BLaER1 treated with 17β-estradiol and CSF1 and Interleukin-3, amounts not matched to agents 10 nM and 100 nM (cell line): ENCODE data around the gene SAMD3.
A peak's percentile ranks its signal among the peaks of the same experiment; 100 is the strongest.

Experiments used
- H3K27ac ChIP-seq, 11 experiments: shearing (Covaris generic); formaldehyde crosslinking; 2 replicates each; pipeline ENCODE4 v1.8.1; 2022
- H3K27me3 ChIP-seq, 11 experiments: shearing (Covaris generic); formaldehyde crosslinking; 2 replicates each; pipeline ENCODE4 v1.8.1; 2022
- H3K36me3 ChIP-seq, 11 experiments: shearing (Covaris generic); formaldehyde crosslinking; 2 replicates each; pipeline ENCODE4 v1.8.1; 2022
- H3K4me1 ChIP-seq, 10 experiments: shearing (Covaris generic); formaldehyde crosslinking; 2 replicates each; pipeline ENCODE4 v1.8.1; 2022
- H3K4me2 ChIP-seq, 11 experiments: shearing (Covaris generic); formaldehyde crosslinking; 2 replicates each; pipeline ENCODE4 v1.8.1; 2022
- H3K4me3 ChIP-seq, 10 experiments: shearing (Covaris generic); formaldehyde crosslinking; 2 replicates each; pipeline ENCODE4 v1.8.1; 2022
- H3K9ac ChIP-seq, 11 experiments: shearing (Covaris generic); formaldehyde crosslinking; 2 replicates each; pipeline ENCODE4 v1.8.1; 2022
- H3K9me3 ChIP-seq, 11 experiments: shearing (Covaris generic); formaldehyde crosslinking; replicated peaks in 1 of 11; 2 replicates each; pipeline ENCODE4 v1.8.1; 2022
- H4K20me1 ChIP-seq, 11 experiments: shearing (Covaris generic); formaldehyde crosslinking; 2 replicates each; pipeline ENCODE4 v1.8.1; 2022
- Cebpa-rat ChIP-seq, 11 experiments: shearing (Covaris generic); IDR thresholded peaks; 2 replicates each; pipeline ENCODE4 v1.8.1; 2022

Gene SAMD3

GRCh38 chr6:130136798-130137197, 86.0 kb downstream of the SAMD3 start:
- peaks cover 62 to 98% (median 77%) of the 10 kb centered on the region in 11 experiments for H3K36me3 ChIP-seq
- peaks cover 0 to 8% (median 0%) of the 10 kb centered on the region in 10 experiments; a peak in 3 of 20 replicates for H3K4me1 ChIP-seq
- no peak overlapping the region for H3K9ac ChIP-seq
- no peak overlapping the region for H3K4me3 ChIP-seq
- 0 out of 22 replicates have a peak, but pooled peaks cover 0 to 8% (median 0%) of the 10 kb centered on the region in 11 experiments for H4K20me1 ChIP-seq
- no peak for TF ChIP-seq Cebpa-rat (IDR thresholded peaks at IDR 0.05)
- no peaks in the 10 kb centered on the region for H3K27me3 ChIP-seq
- H3K27ac ChIP-seq = no peak overlapping the region
- H3K4me2 ChIP-seq = no peak overlapping the region
- H3K9me3 ChIP-seq = 0 out of 22 replicates have a peak, but pooled peaks cover 0 to 4% (median 0%) of the 10 kb centered on the region in 11 experiments

GRCh38 chr6:130134582-130134981, 88.2 kb downstream of the SAMD3 start:
- H3K4me3 ChIP-seq = no peak overlapping the region
- H3K4me1 ChIP-seq = no peaks in the 10 kb centered on the region
- no peaks in the 10 kb centered on the region for H3K27me3 ChIP-seq
- H3K9ac ChIP-seq = no peak overlapping the region
- H3K4me2 ChIP-seq = no peak overlapping the region
- H4K20me1 ChIP-seq = 0 out of 22 replicates have a peak, but pooled peaks cover 0 to 8% (median 0%) of the 10 kb centered on the region in 11 experiments
- H3K36me3 ChIP-seq = peaks cover 59 to 90% (median 66%) of the 10 kb centered on the region in 11 experiments
- no peak for TF ChIP-seq Cebpa-rat (IDR thresholded peaks at IDR 0.05)
- 0 out of 22 replicates have a peak, but pooled peaks cover 0 to 4% (median 0%) of the 10 kb centered on the region in 11 experiments for H3K9me3 ChIP-seq
- H3K27ac ChIP-seq = no peak overlapping the region

GRCh38 chr6:130132286-130132701, 90.5 kb downstream of the SAMD3 start:
- Histone ChIP-seq H4K20me1 (0 out of 22 replicates have a peak, but pooled peaks cover 0 to 8% (median 0%) of the 10 kb centered on the region in 11 experiments), H3K9ac (no peak overlapping the region), H3K27me3 (no peaks in the 10 kb centered on the region), H3K4me3 (no peak overlapping the region), H3K36me3 (peaks cover 39 to 81% (median 54%) of the 10 kb centered on the region in 11 experiments), H3K4me2 (no peak overlapping the region), H3K4me1 (peaks cover 0 to 11% (median 2%) of the 10 kb centered on the region in 10 experiments; a peak in 8 of 20 replicates), H3K27ac (no peak overlapping the region), H3K9me3 (0 out of 22 replicates have a peak, but pooled peaks cover 0 to 4% (median 0%) of the 10 kb centered on the region in 11 experiments)
- no peak for TF ChIP-seq Cebpa-rat (IDR thresholded peaks at IDR 0.05)

GRCh38 chr6:130129762-130130246, 92.9 kb downstream of the SAMD3 start:
- Histone ChIP-seq H3K36me3 (peaks cover 19 to 64% (median 40%) of the 10 kb centered on the region in 11 experiments), H3K27me3 (no peaks in the 10 kb centered on the region), H4K20me1 (0 out of 22 replicates have a peak, but pooled peaks cover 0 to 8% (median 0%) of the 10 kb centered on the region in 11 experiments), H3K4me2 (no peak overlapping the region), H3K27ac (no peak overlapping the region), H3K9me3 (no peaks in the 10 kb centered on the region), H3K9ac (no peak overlapping the region), H3K4me1 (peaks cover 0 to 11% (median 2%) of the 10 kb centered on the region in 10 experiments; a peak in 8 of 20 replicates), H3K4me3 (no peak overlapping the region)
- TF ChIP-seq Cebpa-rat (IDR thresholded peaks at IDR 0.05) = no peak

GRCh38 chr6:130128326-130128725, 94.4 kb downstream of the SAMD3 start:
- no peak overlapping the region for H3K27ac ChIP-seq
- no peaks in the 10 kb centered on the region for H3K9me3 ChIP-seq
- H3K36me3 ChIP-seq = peaks cover 20 to 61% (median 34%) of the 10 kb centered on the region in 11 experiments
- H3K4me3 ChIP-seq = no peak overlapping the region
- H3K9ac ChIP-seq = no peak overlapping the region
- H4K20me1 ChIP-seq = 0 out of 22 replicates have a peak, but pooled peaks cover 0 to 5% (median 0%) of the 10 kb centered on the region in 11 experiments
- H3K4me1 ChIP-seq = peaks cover 0 to 11% (median 2%) of the 10 kb centered on the region in 10 experiments; a peak in 8 of 20 replicates
- H3K27me3 ChIP-seq = no peaks in the 10 kb centered on the region
- peak overlapping the region in 5 of 11 experiments; percentile 2 to 48 (median 22); a peak in 6 of 22 replicates for H3K4me2 ChIP-seq
- no peak for TF ChIP-seq Cebpa-rat (IDR thresholded peaks at IDR 0.05)

GRCh38 chr6:130127195-130127594, 95.6 kb downstream of the SAMD3 start:
- Histone ChIP-seq H3K4me2 (no peak overlapping the region), H3K27ac (no peak overlapping the region), H3K9me3 (no peaks in the 10 kb centered on the region), H3K4me1 (peaks cover 0 to 11% (median 2%) of the 10 kb centered on the region in 10 experiments; a peak in 8 of 20 replicates), H4K20me1 (no peaks in the 10 kb centered on the region), H3K36me3 (peaks cover 17 to 55% (median 32%) of the 10 kb centered on the region in 11 experiments), H3K9ac (no peak overlapping the region), H3K27me3 (no peaks in the 10 kb centered on the region), H3K4me3 (no peak overlapping the region)
- TF ChIP-seq Cebpa-rat (IDR thresholded peaks at IDR 0.05) = no peak

GRCh38 chr6:130122243-130122642, 100.5 kb downstream of the SAMD3 start:
- Histone ChIP-seq H3K36me3 (peaks cover 19 to 52% (median 30%) of the 10 kb centered on the region in 11 experiments; a peak in 19 of 22 replicates), H3K27ac (no peak overlapping the region), H3K4me1 (peaks cover 0 to 12% (median 4%) of the 10 kb centered on the region in 10 experiments; a peak in 9 of 20 replicates), H3K9me3 (no peaks in the 10 kb centered on the region), H3K9ac (no peak overlapping the region), H4K20me1 (no peaks in the 10 kb centered on the region), H3K4me2 (no peak overlapping the region), H3K4me3 (no peak overlapping the region), H3K27me3 (no peaks in the 10 kb centered on the region)
- TF ChIP-seq Cebpa-rat (IDR thresholded peaks at IDR 0.05) = no peak

- no peak overlapping the region for H3K9ac ChIP-seq
Observed at GRCh38 chr6:130120731-130121130, 102.0 kb downstream of the SAMD3 start.

GRCh38 chr6:130119211-130119610, 103.5 kb downstream of the SAMD3 start:
- H3K36me3 ChIP-seq = peaks cover 18 to 41% (median 25%) of the 10 kb centered on the region in 11 experiments; a peak in 19 of 22 replicates
- no peak overlapping the region for H3K9ac ChIP-seq
- peaks cover 8 to 36% (median 19%) of the 10 kb centered on the region in 10 experiments for H3K4me1 ChIP-seq
- H3K9me3 ChIP-seq = peaks cover 0 to 4% (median 0%) of the 10 kb centered on the region in 11 experiments; a peak in 1 of 22 replicates
- no peak overlapping the region for H3K4me3 ChIP-seq
- H4K20me1 ChIP-seq = no peaks in the 10 kb centered on the region
- H3K27me3 ChIP-seq = no peaks in the 10 kb centered on the region
- no peak overlapping the region for H3K4me2 ChIP-seq
- no peak overlapping the region for H3K27ac ChIP-seq
- no peak for TF ChIP-seq Cebpa-rat (IDR thresholded peaks at IDR 0.05)

More at GRCh38 chr6:130120731-130121130, 102.0 kb downstream of the SAMD3 start:
- Histone ChIP-seq H3K27me3 (no peaks in the 10 kb centered on the region), H3K27ac (no peak overlapping the region), H3K4me2 (no peak overlapping the region), H3K4me1 (peaks cover 0 to 21% (median 7%) of the 10 kb centered on the region in 10 experiments; a peak in 10 of 20 replicates), H4K20me1 (no peaks in the 10 kb centered on the region), H3K4me3 (no peak overlapping the region), H3K9me3 (peaks cover 0 to 4% (median 0%) of the 10 kb centered on the region in 11 experiments; a peak in 1 of 22 replicates), H3K36me3 (peaks cover 20 to 52% (median 31%) of the 10 kb centered on the region in 11 experiments; a peak in 20 of 22 replicates)
- no peak for TF ChIP-seq Cebpa-rat (IDR thresholded peaks at IDR 0.05)
